Sigmoid colon (tissue), 4 donors: Measurements from ENCODE around the gene ADAMTS14.

Source experiments
- CTCF ChIP-seq, 4 experiments: fragments of 450-650 bp in 3 of 4; fragments of 200-600 bp in 1 of 4; IDR thresholded peaks; one replicate each; pipeline ENCODE4 v1.5.1; 2016 to 2019; ENCODE audit warnings: antibody characterized with exemption in 4 of 4, mild to moderate bottlenecking in 3 of 4, moderate library complexity in 2 of 4
- EP300 ChIP-seq, 4 donors: sonication (generic); formaldehyde crosslinking; IDR thresholded peaks; one replicate each; pipeline ENCODE4 v1.6.1; 2017; ENCODE audit warnings: antibody characterized with exemption in 4 of 4
- POLR2A ChIP-seq, 2 donors: fragments of 450-650 bp; IDR thresholded peaks; one replicate each; pipeline ENCODE4 v1.6.1; 2016; ENCODE audit warnings: antibody characterized with exemption in 2 of 2, mild to moderate bottlenecking in 2 of 2, moderate library complexity in 2 of 2
- POLR2AphosphoS5 ChIP-seq, 4 donors: sonication (generic); formaldehyde crosslinking; IDR thresholded peaks; one replicate each; pipeline ENCODE4 v1.6.1; 2017; ENCODE audit warnings: antibody characterized with exemption in 4 of 4

GRCh38 chr10:70738006-70738760 is 65.9 kb downstream of the ADAMTS14 start:
- TF ChIP-seq CTCF (IDR thresholded peaks at IDR 0.05) = no peak
- no peak for TF ChIP-seq POLR2AphosphoS5 (IDR thresholded peaks at IDR 0.05)
- TF ChIP-seq POLR2A (IDR thresholded peaks at IDR 0.05) = no peak
- TF ChIP-seq EP300 (IDR thresholded peaks at IDR 0.05) = no peak
